Neural cell (in vitro differentiated cells): ENCODE measurements around the gene MPHOSPH8. TPM values are rescaled to one million over a fixed set of nuclear protein-coding genes. Genes with fewer than 3 reads are reported as not detected.

ENCODE experiments used
- H2AFZ ChIP-seq: fragments of 200-600, 300-800 bp; sonication (generic), shearing (Covaris generic); 2 replicates; pipeline ENCODE4 v1.6.0; 2014; ENCODE audit warnings: low read depth, mild to moderate bottlenecking, antibody characterized with exemption, low read length, moderate library complexity
- H3F3A ChIP-seq: fragments of 200-600 bp; shearing (Covaris generic); 2 replicates; pipeline ENCODE4 v1.6.1; 2016; ENCODE audit warnings: mild to moderate bottlenecking, moderate library complexity, mixed read lengths, antibody characterized with exemption, low read length; ENCODE audit not compliant: insufficient read depth, poor library complexity, severe bottlenecking
- H3K27ac ChIP-seq: fragments of 200-600, 300-800 bp; sonication (generic), shearing (Covaris generic); 2 replicates; pipeline ENCODE4 v1.5.1; 2014; ENCODE audit warnings: mild to moderate bottlenecking, low read length, moderate library complexity
- H3K27me3 ChIP-seq: fragments of 300-800, 200-600 bp; sonication (generic), shearing (Covaris generic); 2 replicates; pipeline ENCODE4 v1.6.0; 2014; ENCODE audit warnings: mild to moderate bottlenecking, low read depth, low read length, moderate library complexity; ENCODE audit not compliant: insufficient read depth
- H3K36me3 ChIP-seq: fragments of 300-800, 200-600 bp; sonication (generic), shearing (Covaris generic); 2 replicates; pipeline ENCODE4 v1.5.1; 2014; ENCODE audit warnings: mild to moderate bottlenecking, antibody characterized with exemption, low read length, moderate library complexity; ENCODE audit not compliant: insufficient read depth
- H3K4me2 ChIP-seq: fragments of 300-800, 200-600 bp; sonication (generic), shearing (Covaris generic); 2 replicates; pipeline ENCODE4 v1.6.0; 2014; ENCODE audit warnings: mild to moderate bottlenecking, low read length
- H3K4me3 ChIP-seq: fragments of 300-800, 200-600 bp; sonication (generic), shearing (Covaris generic); 2 replicates; pipeline ENCODE4 v1.5.1; 2014; ENCODE audit warnings: mild to moderate bottlenecking, low read length, moderate library complexity
- H3K79me2 ChIP-seq: fragments of 200-600 bp; shearing (Covaris generic); replicated peaks from 2 replicates; pipeline ENCODE4 v1.6.0; 2014; ENCODE audit warnings: mild to moderate bottlenecking, low read length, moderate library complexity; ENCODE audit not compliant: insufficient read depth
- H3K9ac ChIP-seq: fragments of 300-800, 200-600 bp; sonication (generic), shearing (Covaris generic); 2 replicates; pipeline ENCODE4 v1.6.1; 2016; ENCODE audit warnings: mild to moderate bottlenecking, low read length, mixed read lengths
- H3K9me2 ChIP-seq: fragments of 200-600 bp; shearing (Covaris generic); 2 replicates; pipeline ENCODE4 v1.6.1; 2016; ENCODE audit warnings: mild to moderate bottlenecking, low read length, mixed read lengths; ENCODE audit not compliant: insufficient read depth
- H3K9me3 ChIP-seq: fragments of 200-600, 300-800 bp; sonication (generic), shearing (Covaris generic); 2 replicates; pipeline ENCODE4 v1.6.1; 2016; ENCODE audit warnings: mild to moderate bottlenecking, mixed run types, low read length, moderate library complexity, mixed read lengths
- H4K20me1 ChIP-seq: fragments of 200-600 bp; shearing (Covaris generic); 2 replicates; pipeline ENCODE4 v1.6.1; 2016; ENCODE audit warnings: mild to moderate bottlenecking, mixed run types; ENCODE audit not compliant: insufficient read depth
- EP300 ChIP-seq: fragments of 450-650 bp; conservative IDR thresholded peaks from 2 replicates; pipeline ENCODE4 v1.6.1; 2014; ENCODE audit warnings: antibody characterized with exemption, mild to moderate bottlenecking, moderate library complexity; ENCODE audit not compliant: poor library complexity, severe bottlenecking
- EZH2 ChIP-seq: fragments of 200-600, 300-800 bp; shearing (Covaris generic), sonication (generic); IDR thresholded peaks from 2 replicates; pipeline ENCODE4 v1.6.1; 2014; ENCODE audit warnings: antibody characterized with exemption, low read length, borderline replicate concordance, mild to moderate bottlenecking; ENCODE audit not compliant: insufficient read depth, poor library complexity, severe bottlenecking
- MXI1 ChIP-seq: fragments of 450-650 bp; conservative IDR thresholded peaks from 2 replicates; pipeline ENCODE4 v1.6.1; 2014; ENCODE audit warnings: antibody characterized with exemption, mild to moderate bottlenecking; ENCODE audit not compliant: poor library complexity, severe bottlenecking
- POLR2AphosphoS5 ChIP-seq: IDR thresholded peaks from 2 replicates; pipeline ENCODE4 v1.6.1; 2012
- RAD21 ChIP-seq: fragments of 450-650 bp; conservative IDR thresholded peaks from 2 replicates; pipeline ENCODE4 v1.6.1; 2014; ENCODE audit warnings: antibody characterized with exemption, mild to moderate bottlenecking, moderate library complexity
- SMC3 ChIP-seq: fragments of 450-650 bp; conservative IDR thresholded peaks from 2 replicates; pipeline ENCODE4 v1.6.1; 2014; ENCODE audit warnings: antibody characterized with exemption, mild to moderate bottlenecking, moderate library complexity; ENCODE audit not compliant: poor library complexity
- TAF1 ChIP-seq: IDR thresholded peaks from 2 replicates; pipeline ENCODE4 v1.6.1; 2012; ENCODE audit warnings: low read depth
- polyA minus RNA-seq: library from RNA; depleted of rRNA, polyadenylated mRNA; stranded (reverse); fragments of >200 nt; gene quantifications from 2 replicates; pipeline ENCODE4 v1.2.3, GENCODE V29; 2014
- polyA plus RNA-seq: library from polyadenylated mRNA; depleted of rRNA; stranded (reverse); fragments of >200 nt; gene quantifications from 2 replicates; pipeline ENCODE4 v1.2.3, GENCODE V29; 2014
- TF ChIP-seq, protein P1 (sequence below): fragments of 450-650 bp; IDR thresholded peaks from 2 replicates; pipeline ENCODE4 v1.5.1; 2014; ENCODE audit warnings: antibody characterized with exemption, mild to moderate bottlenecking, moderate library complexity; ENCODE audit not compliant: poor library complexity, severe bottlenecking
- TF ChIP-seq, protein P2 (sequence below): IDR thresholded peaks from 2 replicates; pipeline ENCODE4 v1.6.1; 2012; ENCODE audit warnings: borderline replicate concordance

The MPHOSPH8 gene, protein sequence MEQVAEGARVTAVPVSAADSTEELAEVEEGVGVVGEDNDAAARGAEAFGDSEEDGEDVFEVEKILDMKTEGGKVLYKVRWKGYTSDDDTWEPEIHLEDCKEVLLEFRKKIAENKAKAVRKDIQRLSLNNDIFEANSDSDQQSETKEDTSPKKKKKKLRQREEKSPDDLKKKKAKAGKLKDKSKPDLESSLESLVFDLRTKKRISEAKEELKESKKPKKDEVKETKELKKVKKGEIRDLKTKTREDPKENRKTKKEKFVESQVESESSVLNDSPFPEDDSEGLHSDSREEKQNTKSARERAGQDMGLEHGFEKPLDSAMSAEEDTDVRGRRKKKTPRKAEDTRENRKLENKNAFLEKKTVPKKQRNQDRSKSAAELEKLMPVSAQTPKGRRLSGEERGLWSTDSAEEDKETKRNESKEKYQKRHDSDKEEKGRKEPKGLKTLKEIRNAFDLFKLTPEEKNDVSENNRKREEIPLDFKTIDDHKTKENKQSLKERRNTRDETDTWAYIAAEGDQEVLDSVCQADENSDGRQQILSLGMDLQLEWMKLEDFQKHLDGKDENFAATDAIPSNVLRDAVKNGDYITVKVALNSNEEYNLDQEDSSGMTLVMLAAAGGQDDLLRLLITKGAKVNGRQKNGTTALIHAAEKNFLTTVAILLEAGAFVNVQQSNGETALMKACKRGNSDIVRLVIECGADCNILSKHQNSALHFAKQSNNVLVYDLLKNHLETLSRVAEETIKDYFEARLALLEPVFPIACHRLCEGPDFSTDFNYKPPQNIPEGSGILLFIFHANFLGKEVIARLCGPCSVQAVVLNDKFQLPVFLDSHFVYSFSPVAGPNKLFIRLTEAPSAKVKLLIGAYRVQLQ
- polyA plus RNA-seq (33.4 and 35.0 TPM in 2 replicates), polyA minus RNA-seq (25.1 and 30.9 TPM in 2 replicates)

DNA sequence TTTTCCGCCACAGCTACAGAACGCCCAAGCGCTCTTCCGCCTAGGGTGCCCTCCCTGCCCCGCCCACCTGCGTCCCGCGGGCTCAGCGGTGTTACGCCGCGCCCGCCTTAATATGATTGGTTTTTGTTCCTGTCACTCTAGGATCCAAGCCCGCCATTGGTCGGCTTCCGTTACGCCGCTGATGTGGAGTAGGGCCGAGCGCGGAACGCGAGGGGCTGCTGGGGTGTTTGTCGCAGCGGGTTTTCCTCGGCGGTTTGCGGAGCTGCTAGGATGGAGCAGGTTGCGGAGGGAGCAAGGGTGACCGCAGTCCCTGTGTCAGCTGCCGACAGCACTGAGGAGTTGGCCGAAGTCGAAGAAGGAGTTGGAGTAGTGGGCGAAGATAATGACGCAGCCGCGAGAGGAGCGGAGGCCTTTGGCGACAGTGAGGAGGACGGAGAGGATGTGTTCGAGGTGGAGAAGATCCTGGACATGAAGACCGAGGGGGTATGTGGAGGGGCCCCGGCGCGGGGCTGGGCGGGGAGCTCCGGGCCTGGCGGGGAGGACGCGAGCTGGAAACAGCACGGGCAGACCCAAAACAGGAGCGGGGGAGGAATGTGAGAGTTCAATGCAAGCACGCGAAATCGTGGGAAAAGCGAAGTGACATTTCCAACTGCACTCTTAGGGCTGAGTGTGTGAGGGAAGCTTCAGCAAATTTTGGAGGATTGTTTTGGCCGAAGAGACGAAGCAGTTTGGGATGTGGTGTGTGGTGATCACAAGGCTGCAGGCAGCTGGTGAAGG is at the start of gene MPHOSPH8:
MPHOSPH8 (plus strand) TSS at position 181 of the 777 bp plus-strand sequence; CDS start at position 271, 90 bp downstream.
- Histone ChIP-seq H3F3A (no peaks in the 10 kb centered on the region), H3K9ac (peak within 1 kb of the TSS; percentile 83), H3K4me2 (peak within 1 kb of the TSS; percentile 92), H4K20me1 (no peaks in the 10 kb centered on the region), H3K4me3 (peak within 1 kb of the TSS; percentile 92), H3K9me2 (no peaks in the 10 kb centered on the region), H3K79me2 (peaks cover 37% of the 10 kb centered on the region), H3K27me3 (no peaks in the 10 kb centered on the region), H3K36me3 (no peaks in the 10 kb centered on the region), H2AFZ (peak within 1 kb of the TSS; percentile 83), H3K9me3 (no peaks in the 10 kb centered on the region), H3K27ac (peak within 1 kb of the TSS; percentile 87)
- TF ChIP-seq, protein P1, sequence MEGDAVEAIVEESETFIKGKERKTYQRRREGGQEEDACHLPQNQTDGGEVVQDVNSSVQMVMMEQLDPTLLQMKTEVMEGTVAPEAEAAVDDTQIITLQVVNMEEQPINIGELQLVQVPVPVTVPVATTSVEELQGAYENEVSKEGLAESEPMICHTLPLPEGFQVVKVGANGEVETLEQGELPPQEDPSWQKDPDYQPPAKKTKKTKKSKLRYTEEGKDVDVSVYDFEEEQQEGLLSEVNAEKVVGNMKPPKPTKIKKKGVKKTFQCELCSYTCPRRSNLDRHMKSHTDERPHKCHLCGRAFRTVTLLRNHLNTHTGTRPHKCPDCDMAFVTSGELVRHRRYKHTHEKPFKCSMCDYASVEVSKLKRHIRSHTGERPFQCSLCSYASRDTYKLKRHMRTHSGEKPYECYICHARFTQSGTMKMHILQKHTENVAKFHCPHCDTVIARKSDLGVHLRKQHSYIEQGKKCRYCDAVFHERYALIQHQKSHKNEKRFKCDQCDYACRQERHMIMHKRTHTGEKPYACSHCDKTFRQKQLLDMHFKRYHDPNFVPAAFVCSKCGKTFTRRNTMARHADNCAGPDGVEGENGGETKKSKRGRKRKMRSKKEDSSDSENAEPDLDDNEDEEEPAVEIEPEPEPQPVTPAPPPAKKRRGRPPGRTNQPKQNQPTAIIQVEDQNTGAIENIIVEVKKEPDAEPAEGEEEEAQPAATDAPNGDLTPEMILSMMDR, result peak; percentile 13
- TF ChIP-seq EP300 (peak; percentile 19), EZH2 (no peak), RAD21 (no peak), POLR2AphosphoS5 (peak; percentile 82), TAF1 (peak; percentile 66), SMC3 (peak; percentile 21), MXI1 (peak; percentile 49)
- TF ChIP-seq, protein P2, sequence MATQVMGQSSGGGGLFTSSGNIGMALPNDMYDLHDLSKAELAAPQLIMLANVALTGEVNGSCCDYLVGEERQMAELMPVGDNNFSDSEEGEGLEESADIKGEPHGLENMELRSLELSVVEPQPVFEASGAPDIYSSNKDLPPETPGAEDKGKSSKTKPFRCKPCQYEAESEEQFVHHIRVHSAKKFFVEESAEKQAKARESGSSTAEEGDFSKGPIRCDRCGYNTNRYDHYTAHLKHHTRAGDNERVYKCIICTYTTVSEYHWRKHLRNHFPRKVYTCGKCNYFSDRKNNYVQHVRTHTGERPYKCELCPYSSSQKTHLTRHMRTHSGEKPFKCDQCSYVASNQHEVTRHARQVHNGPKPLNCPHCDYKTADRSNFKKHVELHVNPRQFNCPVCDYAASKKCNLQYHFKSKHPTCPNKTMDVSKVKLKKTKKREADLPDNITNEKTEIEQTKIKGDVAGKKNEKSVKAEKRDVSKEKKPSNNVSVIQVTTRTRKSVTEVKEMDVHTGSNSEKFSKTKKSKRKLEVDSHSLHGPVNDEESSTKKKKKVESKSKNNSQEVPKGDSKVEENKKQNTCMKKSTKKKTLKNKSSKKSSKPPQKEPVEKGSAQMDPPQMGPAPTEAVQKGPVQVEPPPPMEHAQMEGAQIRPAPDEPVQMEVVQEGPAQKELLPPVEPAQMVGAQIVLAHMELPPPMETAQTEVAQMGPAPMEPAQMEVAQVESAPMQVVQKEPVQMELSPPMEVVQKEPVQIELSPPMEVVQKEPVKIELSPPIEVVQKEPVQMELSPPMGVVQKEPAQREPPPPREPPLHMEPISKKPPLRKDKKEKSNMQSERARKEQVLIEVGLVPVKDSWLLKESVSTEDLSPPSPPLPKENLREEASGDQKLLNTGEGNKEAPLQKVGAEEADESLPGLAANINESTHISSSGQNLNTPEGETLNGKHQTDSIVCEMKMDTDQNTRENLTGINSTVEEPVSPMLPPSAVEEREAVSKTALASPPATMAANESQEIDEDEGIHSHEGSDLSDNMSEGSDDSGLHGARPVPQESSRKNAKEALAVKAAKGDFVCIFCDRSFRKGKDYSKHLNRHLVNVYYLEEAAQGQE, result peak; percentile 25
